Keratinocyte (primary cell): ENCODE measurements around the gene ADAMTSL4. TPM values are rescaled to one million over a fixed set of nuclear protein-coding genes. Genes with fewer than 3 reads are reported as not detected.

Experiments
- DNase-seq: peaks from one replicate; pipeline ENCODE4 v3.0.0-alpha.2; 2011; ENCODE audit warnings: low read depth, missing footprints, low spot score
- FAIRE-seq: peaks from 2 replicates; lab custom pipeline; 2011; peaks lifted over from hg19 to GRCh38; lab: Jason Lieb, UNC
- H2AFZ ChIP-seq: 2 replicates; pipeline ENCODE4 v1.6.0; 2012; ENCODE audit warnings: low read length, control low read depth, inconsistent platforms; ENCODE audit not compliant: control insufficient read depth
- H3K27ac ChIP-seq: 2 replicates; pipeline ENCODE4 v1.5.1; 2011; ENCODE audit warnings: low read length; ENCODE audit not compliant: control insufficient read depth, insufficient read depth
- H3K27me3 ChIP-seq: 3 replicates; pipeline ENCODE4 v1.6.0; 2011; ENCODE audit warnings: low read length; ENCODE audit not compliant: control insufficient read depth, insufficient read depth; ENCODE audit errors: extremely low read depth
- H3K36me3 ChIP-seq, 2 experiments: 2 replicates in 1 of 2; 3 replicates in 1 of 2; pipeline ENCODE4 v1.5.1; 2011; ENCODE audit warnings: low read length in 2 of 2, mild to moderate bottlenecking in 1 of 2; ENCODE audit not compliant: control insufficient read depth in 2 of 2, insufficient read depth in 2 of 2; ENCODE audit errors: extremely low read depth in 1 of 2
- H3K4me1 ChIP-seq: 3 replicates; pipeline ENCODE4 v1.5.1; 2011; ENCODE audit warnings: low read length; ENCODE audit not compliant: control insufficient read depth, insufficient read depth; ENCODE audit errors: extremely low read depth
- H3K4me2 ChIP-seq: 3 replicates; pipeline ENCODE4 v1.6.0; 2011; ENCODE audit warnings: low read depth, low read length; ENCODE audit not compliant: control insufficient read depth, insufficient read depth; ENCODE audit errors: extremely low read depth
- H3K4me3 ChIP-seq, 3 experiments: fragments of 200-600 bp in 1 of 3; sonication (generic) in 1 of 3; 2 replicates in 2 of 3; 3 replicates in 1 of 3; pipeline ENCODE4 v1.5.1; 2011 to 2016; ENCODE audit warnings: low read length in 3 of 3, mild to moderate bottlenecking in 3 of 3, control low read depth in 2 of 3, inconsistent platforms in 1 of 3, low read depth in 1 of 3, mixed read lengths in 1 of 3, mixed run types in 1 of 3, moderate library complexity in 1 of 3; ENCODE audit not compliant: control insufficient read depth in 2 of 3, insufficient read depth in 2 of 3; ENCODE audit errors: extremely low read depth in 1 of 3
- H3K79me2 ChIP-seq: 2 replicates; pipeline ENCODE4 v1.6.0; 2012; ENCODE audit warnings: low read length; ENCODE audit not compliant: control insufficient read depth, insufficient read depth
- H3K9ac ChIP-seq: 3 replicates; pipeline ENCODE4 v1.6.0; 2011; ENCODE audit warnings: low read length; ENCODE audit not compliant: control insufficient read depth, insufficient read depth; ENCODE audit errors: extremely low read depth
- H3K9me1 ChIP-seq: 3 replicates; pipeline ENCODE4 v1.6.0; 2011; ENCODE audit warnings: low read length; ENCODE audit not compliant: control insufficient read depth, insufficient read depth; ENCODE audit errors: extremely low read depth
- H3K9me3 ChIP-seq: 2 replicates; pipeline ENCODE4 v1.5.1; 2012; ENCODE audit warnings: low read depth, low read length; ENCODE audit not compliant: control insufficient read depth
- H4K20me1 ChIP-seq: 3 replicates; pipeline ENCODE4 v1.6.0; 2011; ENCODE audit warnings: low read length; ENCODE audit not compliant: control insufficient read depth, insufficient read depth; ENCODE audit errors: extremely low read depth
- EZH2 ChIP-seq: IDR thresholded peaks from one replicate; pipeline ENCODE4 v1.6.1; 2012; ENCODE audit warnings: inconsistent platforms, mild to moderate bottlenecking, low read length, moderate library complexity
- dilution Hi-C: fragments of 300-500 bp; cut with MboI; formaldehyde crosslinking; loops from one replicate; pipeline ENCODE4 v1.7.0; 2020; ENCODE audit warnings: low sequenced_read_pairs; ENCODE audit not compliant: extremely low pct_ligation_motif_present
- polyA plus RNA-seq, 5 experiments: library from polyadenylated mRNA; depleted of rRNA in 3 of 5; stranded (reverse) in 3 of 5; stranded (forward) in 1 of 5; unstranded in 1 of 5; fragments of >200 nt; gene quantifications; 1 replicate in 1 of 5; 2 replicates in 3 of 5; 3 replicates in 1 of 5; pipeline versions ENCODE4 v1.2.1 to v1.2.3, GENCODE V29; 2011 to 2012; ENCODE audit warnings: missing spikeins in 2 of 5, low read depth in 1 of 5, low replicate concordance in 1 of 5
- TF ChIP-seq, protein P1 (sequence below), 3 experiments: IDR thresholded peaks in 1 of 3; conservative IDR thresholded peaks in 1 of 3; optimal IDR thresholded peaks in 1 of 3; 2 replicates in 2 of 3; 3 replicates in 1 of 3; pipeline versions ENCODE3 to v1.5.1; 2011; ENCODE audit warnings: low read length in 3 of 3, mild to moderate bottlenecking in 3 of 3, moderate library complexity in 2 of 3, control low read depth in 1 of 3, inconsistent platforms in 1 of 3; ENCODE audit not compliant: insufficient read depth in 2 of 3; ENCODE audit errors: extremely low read depth in 1 of 3

Gene ADAMTSL4
- polyA plus RNA-seq, 1 donor (not counting 4 experiments of a cell fraction or from before 2014, with no cell fraction given) = 7.0 TPM

DNA sequence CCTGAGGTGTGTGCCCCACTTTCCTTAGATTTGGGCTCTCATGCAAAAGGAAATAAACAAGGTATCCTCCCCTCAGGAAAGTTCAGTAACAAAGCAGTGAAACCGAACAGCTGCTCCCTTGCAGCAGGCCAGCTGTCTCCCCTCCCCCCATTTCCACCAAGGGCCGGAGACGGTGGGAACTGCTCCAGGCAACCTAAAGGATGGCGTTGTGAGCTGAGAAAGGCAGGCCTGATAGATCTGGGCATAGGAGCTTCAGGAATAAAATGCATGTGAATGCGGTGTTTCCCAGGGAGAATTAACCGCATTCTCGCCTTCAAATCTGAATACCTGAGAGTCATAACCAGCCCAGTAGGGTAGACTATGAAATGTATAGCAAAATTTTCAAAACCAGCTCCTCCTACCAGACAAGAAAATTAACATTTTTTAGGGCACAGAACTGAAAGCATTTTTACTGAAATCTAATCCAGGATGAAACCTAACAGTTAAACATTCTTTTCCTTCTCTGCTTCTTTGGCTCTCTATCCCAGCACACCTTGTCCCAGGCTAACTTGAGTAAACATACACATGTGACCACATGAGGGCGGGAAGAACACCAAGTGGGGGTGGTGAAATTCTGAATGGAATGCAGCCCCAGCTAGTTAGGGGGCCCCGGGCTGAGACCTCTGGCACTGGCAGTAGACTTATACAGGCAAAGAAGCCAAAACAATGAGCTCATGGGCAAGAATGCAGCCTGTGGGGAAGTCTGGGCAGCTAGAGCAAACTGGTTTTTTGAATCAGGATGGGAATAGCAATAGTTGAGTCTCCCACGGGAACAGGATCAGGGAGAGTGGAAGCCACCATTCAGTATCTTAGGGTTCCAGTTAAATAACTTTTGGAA lies 18.7 kb downstream of the ADAMTSL4 start:
- Histone ChIP-seq H3K79me2 (peaks cover 20% of the 10 kb centered on the region), H3K36me3 (peaks cover 1 to 2% of the 10 kb centered on the region in 2 experiments), H4K20me1 (peaks cover 14% of the 10 kb centered on the region), H3K27me3 (no peaks in the 10 kb centered on the region), H3K4me2 (peak overlapping the region; percentile 85), H3K9me1 (peaks cover 5% of the 10 kb centered on the region), H3K4me1 (peaks cover 63% of the 10 kb centered on the region), H3K27ac (peak overlapping the region; percentile 96), H3K9me3 (no peaks in the 10 kb centered on the region), H3K9ac (peak overlapping the region; percentile 85), H3K4me3 (peak overlapping the region in 2 of 3 experiments; percentile 38 to 50), H2AFZ (no peak overlapping the region)
- TF ChIP-seq, protein P1, sequence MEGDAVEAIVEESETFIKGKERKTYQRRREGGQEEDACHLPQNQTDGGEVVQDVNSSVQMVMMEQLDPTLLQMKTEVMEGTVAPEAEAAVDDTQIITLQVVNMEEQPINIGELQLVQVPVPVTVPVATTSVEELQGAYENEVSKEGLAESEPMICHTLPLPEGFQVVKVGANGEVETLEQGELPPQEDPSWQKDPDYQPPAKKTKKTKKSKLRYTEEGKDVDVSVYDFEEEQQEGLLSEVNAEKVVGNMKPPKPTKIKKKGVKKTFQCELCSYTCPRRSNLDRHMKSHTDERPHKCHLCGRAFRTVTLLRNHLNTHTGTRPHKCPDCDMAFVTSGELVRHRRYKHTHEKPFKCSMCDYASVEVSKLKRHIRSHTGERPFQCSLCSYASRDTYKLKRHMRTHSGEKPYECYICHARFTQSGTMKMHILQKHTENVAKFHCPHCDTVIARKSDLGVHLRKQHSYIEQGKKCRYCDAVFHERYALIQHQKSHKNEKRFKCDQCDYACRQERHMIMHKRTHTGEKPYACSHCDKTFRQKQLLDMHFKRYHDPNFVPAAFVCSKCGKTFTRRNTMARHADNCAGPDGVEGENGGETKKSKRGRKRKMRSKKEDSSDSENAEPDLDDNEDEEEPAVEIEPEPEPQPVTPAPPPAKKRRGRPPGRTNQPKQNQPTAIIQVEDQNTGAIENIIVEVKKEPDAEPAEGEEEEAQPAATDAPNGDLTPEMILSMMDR (optimal IDR thresholded peaks at IDR 0.05 in 1 of 3, IDR thresholded peaks at IDR 0.05 in 1 of 3, conservative IDR thresholded peaks at IDR 0.05 in 1 of 3; ENCODE audit: extremely low read depth in 1 of 3, insufficient read depth in 2 of 3, low read length in 3 of 3) = no peak
- no peak for TF ChIP-seq EZH2
- DNase-seq (no peak), FAIRE-seq (peak; percentile 48)
- dilution Hi-C loops = no loop called here

DNA sequence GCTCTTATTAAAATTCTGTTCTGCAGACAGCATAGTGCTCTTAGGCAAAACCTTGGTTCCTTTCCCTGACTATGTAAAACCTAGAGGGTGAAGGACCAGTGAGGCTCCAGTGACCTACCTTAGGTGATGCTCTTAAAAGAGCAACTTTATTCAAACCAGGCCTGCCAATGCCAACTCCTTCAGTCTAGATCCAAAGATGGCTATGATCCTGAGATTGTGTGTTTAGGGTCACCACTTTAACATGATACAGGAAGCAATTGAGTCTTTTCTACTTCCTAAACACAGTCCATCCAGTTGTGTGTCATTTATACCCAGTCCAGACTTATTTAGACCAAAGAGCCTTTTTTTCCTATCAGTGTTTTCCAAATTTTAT lies 19.4 kb downstream of the ADAMTSL4 start:
- H3K27me3 ChIP-seq = no peaks in the 10 kb centered on the region
- dilution Hi-C loops = no loop called here

More for the DNA sequence above, 19.4 kb downstream of the ADAMTSL4 start:
- FAIRE-seq (no peak), DNase-seq (no peak)
- Histone ChIP-seq H3K79me2 (peaks cover 26% of the 10 kb centered on the region), H3K27ac (peak overlapping the region; percentile 96), H3K4me2 (peak overlapping the region; percentile 85), H3K4me1 (peaks cover 63% of the 10 kb centered on the region), H3K36me3 (peaks cover 6 to 8% of the 10 kb centered on the region in 2 experiments), H3K4me3 (peak overlapping the region in 1 of 3 experiments; percentile 38), H3K9me1 (peaks cover 5% of the 10 kb centered on the region), H4K20me1 (peaks cover 20% of the 10 kb centered on the region), H2AFZ (no peak overlapping the region), H3K9me3 (no peaks in the 10 kb centered on the region), H3K9ac (peak overlapping the region; percentile 85)
- no peak for TF ChIP-seq EZH2
- TF ChIP-seq, protein P1 (optimal IDR thresholded peaks at IDR 0.05 in 1 of 3, IDR thresholded peaks at IDR 0.05 in 1 of 3, conservative IDR thresholded peaks at IDR 0.05 in 1 of 3; ENCODE audit: extremely low read depth in 1 of 3, insufficient read depth in 2 of 3, low read length in 3 of 3) = no peak
